DOHH2 (cell line): ENCODE results near the gene SLC22A8.

ENCODE experiments used
- EZH2phosphoT487 ChIP-seq: fragments of 200-600 bp; sonication (generic); IDR thresholded peaks from 2 replicates; pipeline ENCODE4 v1.6.1; 2017; ENCODE audit warnings: borderline replicate concordance, mild to moderate bottlenecking, antibody characterized with exemption, low read length, moderate library complexity, mixed read lengths
- TF ChIP-seq, protein P1 (sequence below): fragments of 200-600 bp; sonication (generic); IDR thresholded peaks from one replicate; pipeline ENCODE4 v1.5.1; 2014; ENCODE audit warnings: antibody characterized with exemption, mild to moderate bottlenecking, low read depth, low read length; ENCODE audit not compliant: poor library complexity, severe bottlenecking

DNA sequence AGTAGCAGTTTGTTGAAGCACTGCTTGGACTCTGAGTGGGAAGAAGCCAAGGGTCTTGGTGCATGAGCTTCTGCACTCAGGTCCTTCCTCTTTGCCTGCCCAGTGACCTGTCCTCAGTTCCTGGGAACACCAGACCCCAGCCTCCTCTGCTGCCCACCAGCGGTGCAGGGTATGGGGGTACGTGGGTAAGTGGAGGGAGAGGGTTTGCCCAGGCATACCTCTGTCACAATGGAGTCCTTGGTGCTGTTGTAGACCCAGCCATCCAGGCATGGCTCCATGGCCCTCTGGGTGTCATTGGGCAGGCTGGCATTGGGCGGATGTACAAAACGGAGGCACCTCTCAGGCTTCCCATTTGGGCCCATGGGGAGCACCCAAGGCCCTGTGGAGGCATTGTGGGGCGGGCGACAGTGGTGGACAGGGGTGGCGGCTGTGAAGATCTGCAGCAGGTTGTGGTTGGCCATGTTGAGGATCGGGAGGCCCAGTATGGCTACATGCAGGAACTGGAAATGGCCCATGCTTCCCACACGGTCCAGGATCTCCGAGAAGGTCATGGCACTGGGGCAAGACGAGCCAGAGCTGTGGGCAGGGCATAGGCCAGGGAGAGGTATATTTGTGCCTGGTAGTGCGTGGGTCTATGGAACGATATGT, 1.1 kb downstream of the SLC22A8 start:
- no peak for TF ChIP-seq EZH2phosphoT487
- TF ChIP-seq, protein P1, sequence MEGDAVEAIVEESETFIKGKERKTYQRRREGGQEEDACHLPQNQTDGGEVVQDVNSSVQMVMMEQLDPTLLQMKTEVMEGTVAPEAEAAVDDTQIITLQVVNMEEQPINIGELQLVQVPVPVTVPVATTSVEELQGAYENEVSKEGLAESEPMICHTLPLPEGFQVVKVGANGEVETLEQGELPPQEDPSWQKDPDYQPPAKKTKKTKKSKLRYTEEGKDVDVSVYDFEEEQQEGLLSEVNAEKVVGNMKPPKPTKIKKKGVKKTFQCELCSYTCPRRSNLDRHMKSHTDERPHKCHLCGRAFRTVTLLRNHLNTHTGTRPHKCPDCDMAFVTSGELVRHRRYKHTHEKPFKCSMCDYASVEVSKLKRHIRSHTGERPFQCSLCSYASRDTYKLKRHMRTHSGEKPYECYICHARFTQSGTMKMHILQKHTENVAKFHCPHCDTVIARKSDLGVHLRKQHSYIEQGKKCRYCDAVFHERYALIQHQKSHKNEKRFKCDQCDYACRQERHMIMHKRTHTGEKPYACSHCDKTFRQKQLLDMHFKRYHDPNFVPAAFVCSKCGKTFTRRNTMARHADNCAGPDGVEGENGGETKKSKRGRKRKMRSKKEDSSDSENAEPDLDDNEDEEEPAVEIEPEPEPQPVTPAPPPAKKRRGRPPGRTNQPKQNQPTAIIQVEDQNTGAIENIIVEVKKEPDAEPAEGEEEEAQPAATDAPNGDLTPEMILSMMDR = no peak
